ENCODE results near the gene EXOC4.

DNA sequence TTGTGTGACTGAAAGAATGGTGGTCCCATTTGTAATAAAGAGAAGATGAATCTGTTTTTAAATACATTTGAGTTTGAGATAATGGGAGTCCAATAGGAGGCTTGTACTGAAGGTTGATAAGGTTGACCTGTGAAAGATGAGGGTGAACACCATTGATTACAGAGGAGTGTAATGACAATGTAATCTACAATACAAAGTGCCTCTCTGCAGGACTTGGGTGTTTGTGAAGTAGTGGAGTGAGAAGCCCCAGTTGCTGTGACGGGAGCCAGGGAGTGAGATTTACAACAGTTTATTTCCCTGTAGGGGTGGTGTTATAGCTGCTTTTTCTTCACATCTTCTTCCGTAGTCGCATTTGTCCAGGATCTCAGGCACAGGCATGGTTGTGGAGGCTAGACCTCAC is 189.9 kb downstream of the EXOC4 start:
- TF ChIP-seq KDM1A (IDR thresholded peaks at IDR 0.05; ENCODE audit: borderline replicate concordance, low read length), result no peak
- TF ChIP-seq EZH2 (IDR thresholded peaks at IDR 0.05; ENCODE audit: low read depth, low read length, severe bottlenecking), result no peak
- TF ChIP-seq TAF1 (IDR thresholded peaks at IDR 0.05; ENCODE audit: low read depth, low read length), result no peak
